Colonic mucosa (tissue), 4 donors: Measurements from ENCODE around the gene GIPC1. TPM values are rescaled to one million over a fixed set of nuclear protein-coding genes. Genes with fewer than 3 reads are reported as not detected.
"Not testable (repeated sequence)": the region's sequence is repeated elsewhere in the genome, so short reads cannot be mapped to it uniquely, and the experiment has no call there.

Source experiments
- DNase-seq: peaks from one replicate; pipeline ENCODE4 v3.0.0-alpha.2; 2020
- H3K27ac ChIP-seq: fragments of 200-600 bp; one replicate; pipeline ENCODE4 v1.8.0; 2021
- H3K27me3 ChIP-seq: fragments of 200-600 bp; one replicate; pipeline ENCODE4 v1.8.0; 2021
- H3K36me3 ChIP-seq: fragments of 200-600 bp; one replicate; pipeline ENCODE4 v1.8.0; 2021
- H3K4me1 ChIP-seq: fragments of 200-600 bp; one replicate; pipeline ENCODE4 v1.8.0; 2021; ENCODE audit warnings: mild to moderate bottlenecking
- H3K4me3 ChIP-seq: fragments of 200-600 bp; one replicate; pipeline ENCODE4 v1.8.0; 2021
- H3K9ac ChIP-seq, 2 donors: one replicate each; pipeline ENCODE4 v1.7.0; 2013; ENCODE audit warnings: control low read depth in 2 of 2, low read depth in 2 of 2, low read length in 2 of 2
- H3K9me3 ChIP-seq: fragments of 200-600 bp; one replicate; pipeline ENCODE4 v1.8.0; 2021
- CTCF ChIP-seq: fragments of 200-600 bp; IDR thresholded peaks from one replicate; pipeline ENCODE4 v1.8.0; 2022; ENCODE audit warnings: antibody characterized with exemption, mild to moderate bottlenecking
- intact Hi-C: fragments of 100-400 bp; cut with DNase I; formaldehyde crosslinking; loops from one replicate; pipeline ENCODE4 v1.14.1; 2022
- total RNA-seq, 2 donors: library from RNA; stranded (reverse); fragmentation: NEBNext Ultra II Directional in 1 of 2; extraction: Animal tissue kit (Norgen Biotek cat#: 25700) in 1 of 2; gene quantifications; one replicate each; pipeline ENCODE4 v1.2.1, GENCODE V29; 2021
- donor health status: healthy.
- donor health status: DM: no; HTN: no; CAD: no.
- donor health status: DM: no; HTN: no; CAD: no.

The GIPC1 gene
- 100 to 1,000 TPM; 281 to 404 TPM for total RNA-seq

- H3K27ac ChIP-seq = peak within 1 kb of the TSS; percentile 95
- H3K4me3 ChIP-seq = peak within 1 kb of the TSS; percentile 65
- no peak for TF ChIP-seq CTCF
- H3K27me3 ChIP-seq = no peaks in the 10 kb centered on the region
- no peaks in the 10 kb centered on the region for H3K36me3 ChIP-seq
- intact Hi-C loops = no loop called here
- H3K9me3 ChIP-seq = no peaks in the 10 kb centered on the region
- peak within 1 kb of the TSS; percentile 57 to 97 for H3K9ac ChIP-seq
- peaks cover 20% of the 10 kb centered on the region for H3K4me1 ChIP-seq
- peak; percentile 97 for DNase-seq
These were observed at the start of gene GIPC1 for GRCh38 chr19:14496029-14496833. Gene GIPC1 (minus strand): TSS chr19:14496127. CDS start chr19:14482976, 13,151 bp downstream.

GRCh38 chr19:14545716-14546082 is 49.8 kb upstream of the GIPC1 start:
- H3K27me3 ChIP-seq = no peaks in the 10 kb centered on the region
- no peak for TF ChIP-seq CTCF
- intact Hi-C loops = no loop called here
- no peak overlapping the region for H3K4me3 ChIP-seq
- no peak for DNase-seq
- H3K36me3 ChIP-seq = no peaks in the 10 kb centered on the region
- H3K4me1 ChIP-seq = peaks cover 4% of the 10 kb centered on the region
- no peaks in the 10 kb centered on the region for H3K9me3 ChIP-seq
- peak overlapping the region in 1 of 2 donors; percentile 5 for H3K9ac ChIP-seq
- no peak overlapping the region for H3K27ac ChIP-seq

- no peak for DNase-seq
- peak overlapping the region in 1 of 2 donors; percentile 5 for H3K9ac ChIP-seq
- no peak for TF ChIP-seq CTCF
- no peaks in the 10 kb centered on the region for H3K36me3 ChIP-seq
- H3K27ac ChIP-seq = no peak overlapping the region
- H3K4me3 ChIP-seq = no peak overlapping the region
- H3K9me3 ChIP-seq = no peaks in the 10 kb centered on the region
- no peaks in the 10 kb centered on the region for H3K4me1 ChIP-seq
- intact Hi-C loops = no loop called here
- H3K27me3 ChIP-seq = no peaks in the 10 kb centered on the region
These were observed 49.2 kb upstream of the GIPC1 start for GRCh38 chr19:14544977-14545715.

GRCh38 chr19:14544047-14544446 is 48.1 kb upstream of the GIPC1 start:
- Histone ChIP-seq H3K36me3 (no peaks in the 10 kb centered on the region), H3K4me3 (no peak overlapping the region), H3K27ac (no peak overlapping the region), H3K27me3 (no peaks in the 10 kb centered on the region), H3K9ac (no peak overlapping the region), H3K4me1 (no peaks in the 10 kb centered on the region), H3K9me3 (no peaks in the 10 kb centered on the region)
- no peak for DNase-seq
- intact Hi-C loops = no loop called here
- no peak for TF ChIP-seq CTCF

GRCh38 chr19:14542711-14543328 is 46.9 kb upstream of the GIPC1 start:
- Histone ChIP-seq H3K27ac (no peak overlapping the region), H3K4me3 (no peak overlapping the region), H3K27me3 (no peaks in the 10 kb centered on the region), H3K9ac (no peak overlapping the region), H3K36me3 (no peaks in the 10 kb centered on the region), H3K9me3 (no peaks in the 10 kb centered on the region), H3K4me1 (no peaks in the 10 kb centered on the region)
- TF ChIP-seq CTCF = no peak
- DNase-seq = no peak
- intact Hi-C loops = no loop called here

GRCh38 chr19:14541979-14542378 is 46.1 kb upstream of the GIPC1 start:
- DNase-seq, H3K36me3 ChIP-seq, H3K4me1 ChIP-seq, H3K9me3 ChIP-seq, H3K27me3 ChIP-seq, H3K27ac ChIP-seq, intact Hi-C loops, H3K4me3 ChIP-seq, H3K9ac ChIP-seq: not testable (repeated sequence)
